ENCODE measurements around the gene PTPN4.
"Not testable (repeated sequence)": the region's sequence is repeated elsewhere in the genome, so short reads cannot be mapped to it uniquely, and the experiment has no call there.

DNA sequence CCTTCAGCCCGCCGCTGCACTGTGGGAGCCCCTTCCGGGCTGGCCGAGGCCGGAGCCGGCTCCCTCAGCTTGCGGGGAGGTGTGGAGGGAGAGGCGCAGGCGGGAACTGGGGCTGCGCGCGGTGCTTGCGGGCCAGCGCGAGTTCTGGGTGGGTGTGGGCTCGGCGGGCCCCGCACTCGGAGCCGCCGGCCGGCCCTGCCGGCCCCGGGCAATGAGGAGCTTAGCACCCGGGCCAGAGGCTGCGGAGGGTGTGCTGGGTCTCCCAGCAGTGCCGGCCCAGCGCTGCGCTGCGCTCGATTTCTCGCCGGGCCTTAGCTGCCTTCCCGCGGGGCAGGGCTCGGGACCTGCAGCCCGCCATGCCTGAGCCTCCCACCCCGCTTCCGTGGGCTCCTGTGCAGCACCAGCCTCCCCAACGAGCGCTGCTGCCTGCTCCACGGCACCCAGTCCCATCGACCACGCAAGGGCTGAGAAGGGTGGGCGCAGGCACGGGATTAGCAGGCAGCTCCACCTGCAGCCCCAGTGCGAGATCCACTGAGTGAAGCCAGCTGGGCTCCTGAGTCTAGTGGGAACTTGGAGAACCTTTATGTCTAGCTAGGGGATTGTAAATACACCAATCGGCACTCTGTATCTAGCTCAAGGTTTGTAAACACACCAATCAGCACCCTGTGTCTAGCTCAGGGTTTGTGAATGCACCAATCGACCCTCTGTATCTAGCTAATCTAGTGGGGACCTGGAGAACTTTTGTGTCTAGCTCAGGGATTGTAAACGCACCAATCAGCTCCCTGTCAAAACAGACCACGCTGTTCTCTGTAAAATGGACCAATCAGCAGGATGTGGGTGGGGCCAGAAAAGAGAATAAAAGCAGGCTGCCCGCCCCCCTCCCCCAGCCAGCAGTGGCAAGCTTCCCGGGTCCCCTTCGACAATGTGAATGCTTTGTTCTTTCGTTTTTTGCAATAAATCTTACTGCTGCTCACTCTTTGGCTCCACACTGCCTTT, 237.5 kb downstream of the PTPN4 start:
- TF ChIP-seq, protein P1, sequence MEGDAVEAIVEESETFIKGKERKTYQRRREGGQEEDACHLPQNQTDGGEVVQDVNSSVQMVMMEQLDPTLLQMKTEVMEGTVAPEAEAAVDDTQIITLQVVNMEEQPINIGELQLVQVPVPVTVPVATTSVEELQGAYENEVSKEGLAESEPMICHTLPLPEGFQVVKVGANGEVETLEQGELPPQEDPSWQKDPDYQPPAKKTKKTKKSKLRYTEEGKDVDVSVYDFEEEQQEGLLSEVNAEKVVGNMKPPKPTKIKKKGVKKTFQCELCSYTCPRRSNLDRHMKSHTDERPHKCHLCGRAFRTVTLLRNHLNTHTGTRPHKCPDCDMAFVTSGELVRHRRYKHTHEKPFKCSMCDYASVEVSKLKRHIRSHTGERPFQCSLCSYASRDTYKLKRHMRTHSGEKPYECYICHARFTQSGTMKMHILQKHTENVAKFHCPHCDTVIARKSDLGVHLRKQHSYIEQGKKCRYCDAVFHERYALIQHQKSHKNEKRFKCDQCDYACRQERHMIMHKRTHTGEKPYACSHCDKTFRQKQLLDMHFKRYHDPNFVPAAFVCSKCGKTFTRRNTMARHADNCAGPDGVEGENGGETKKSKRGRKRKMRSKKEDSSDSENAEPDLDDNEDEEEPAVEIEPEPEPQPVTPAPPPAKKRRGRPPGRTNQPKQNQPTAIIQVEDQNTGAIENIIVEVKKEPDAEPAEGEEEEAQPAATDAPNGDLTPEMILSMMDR (IDR thresholded peaks at IDR 0.05): not testable (repeated sequence)
- TF ChIP-seq POLR2A (IDR thresholded peaks at IDR 0.05): not testable (repeated sequence)

Measured in body of pancreas (tissue), 4 donors.